Bronchial epithelial cell (primary cell): ENCODE results near the gene TMCO4. TPM values are rescaled to one million over a fixed set of nuclear protein-coding genes. Genes with fewer than 3 reads are reported as not detected.

Experiments
- DNase-seq: peaks from one replicate; pipeline ENCODE4 v3.0.0-alpha.2; 2010; ENCODE audit warnings: low read depth
- FAIRE-seq: peaks from 2 replicates; lab custom pipeline; 2011; peaks lifted over from hg19 to GRCh38; lab: Jason Lieb, UNC
- H3K27me3 ChIP-seq: 2 replicates; pipeline ENCODE4 v1.5.1; 2011; ENCODE audit warnings: low read length; ENCODE audit not compliant: control insufficient read depth, insufficient read depth
- H3K36me3 ChIP-seq: 2 replicates; pipeline ENCODE4 v1.5.1; 2011; ENCODE audit warnings: low read length; ENCODE audit not compliant: control insufficient read depth, insufficient read depth
- H3K4me3 ChIP-seq: 2 replicates; pipeline ENCODE4 v1.5.1; 2011; ENCODE audit warnings: mild to moderate bottlenecking, low read depth, low read length, control low read depth
- total RNA-seq: library from RNA; depleted of rRNA; stranded (reverse); fragments of >200 nt; gene quantifications from 2 replicates; pipeline ENCODE4 v1.2.1, GENCODE V29; 2014
- TF ChIP-seq, protein P1 (sequence below): IDR thresholded peaks from 2 replicates; pipeline ENCODE4 v1.5.1; 2011; ENCODE audit warnings: mild to moderate bottlenecking, moderate library complexity, low read length, control low read depth, inconsistent platforms; ENCODE audit not compliant: insufficient read depth, severe bottlenecking

Gene TMCO4
- total RNA-seq, 1 donor from 2014 or later, result 2.6 TPM

- Histone ChIP-seq H3K36me3 (no peaks in the 10 kb centered on the region), H3K27me3 (no peaks in the 10 kb centered on the region), H3K4me3 (no peak overlapping the region)
- DNase-seq (no peak), FAIRE-seq (no peak)
- TF ChIP-seq, protein P1, sequence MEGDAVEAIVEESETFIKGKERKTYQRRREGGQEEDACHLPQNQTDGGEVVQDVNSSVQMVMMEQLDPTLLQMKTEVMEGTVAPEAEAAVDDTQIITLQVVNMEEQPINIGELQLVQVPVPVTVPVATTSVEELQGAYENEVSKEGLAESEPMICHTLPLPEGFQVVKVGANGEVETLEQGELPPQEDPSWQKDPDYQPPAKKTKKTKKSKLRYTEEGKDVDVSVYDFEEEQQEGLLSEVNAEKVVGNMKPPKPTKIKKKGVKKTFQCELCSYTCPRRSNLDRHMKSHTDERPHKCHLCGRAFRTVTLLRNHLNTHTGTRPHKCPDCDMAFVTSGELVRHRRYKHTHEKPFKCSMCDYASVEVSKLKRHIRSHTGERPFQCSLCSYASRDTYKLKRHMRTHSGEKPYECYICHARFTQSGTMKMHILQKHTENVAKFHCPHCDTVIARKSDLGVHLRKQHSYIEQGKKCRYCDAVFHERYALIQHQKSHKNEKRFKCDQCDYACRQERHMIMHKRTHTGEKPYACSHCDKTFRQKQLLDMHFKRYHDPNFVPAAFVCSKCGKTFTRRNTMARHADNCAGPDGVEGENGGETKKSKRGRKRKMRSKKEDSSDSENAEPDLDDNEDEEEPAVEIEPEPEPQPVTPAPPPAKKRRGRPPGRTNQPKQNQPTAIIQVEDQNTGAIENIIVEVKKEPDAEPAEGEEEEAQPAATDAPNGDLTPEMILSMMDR, result no peak
These were observed 116.8 kb downstream of the TMCO4 start for GRCh38 chr1:19682901-19683300.

GRCh38 chr1:19682257-19682656 is 117.5 kb downstream of the TMCO4 start:
- peak; percentile 70 for DNase-seq
- Histone ChIP-seq H3K27me3 (no peaks in the 10 kb centered on the region), H3K4me3 (no peak overlapping the region), H3K36me3 (no peaks in the 10 kb centered on the region)
- no peak for FAIRE-seq
- TF ChIP-seq, protein P1, result no peak

GRCh38 chr1:19680644-19681043 is 119.1 kb downstream of the TMCO4 start:
- no peak for DNase-seq
- no peak for FAIRE-seq

DNA sequence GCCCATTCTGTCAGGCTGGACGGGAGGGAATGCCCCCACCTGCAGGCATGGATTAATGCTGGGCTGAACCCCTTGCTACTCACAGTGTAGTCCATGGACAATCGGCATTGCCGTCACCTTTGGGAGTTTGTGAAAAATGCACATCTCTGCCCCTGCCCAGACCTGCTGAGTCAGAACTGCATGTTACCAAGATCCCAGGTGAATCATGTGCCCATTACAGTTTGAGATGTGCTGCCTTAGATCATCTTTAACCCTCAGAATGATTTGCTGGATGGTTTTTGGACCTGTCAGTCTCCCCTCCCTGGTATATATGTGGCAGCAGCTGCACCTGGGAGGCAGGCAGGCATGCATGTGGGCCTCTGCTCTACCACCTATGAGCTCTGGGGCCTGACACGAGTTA is 120.0 kb downstream of the TMCO4 start:
- no peaks in the 10 kb centered on the region for H3K27me3 ChIP-seq
- TF ChIP-seq, protein P1, result no peak
- DNase-seq, result peak; percentile 12
- FAIRE-seq, result no peak
- no peaks in the 10 kb centered on the region for H3K36me3 ChIP-seq
- no peak overlapping the region for H3K4me3 ChIP-seq

More at GRCh38 chr1:19680644-19681043, 119.1 kb downstream of the TMCO4 start:
- H3K4me3 ChIP-seq, result no peak overlapping the region
- H3K36me3 ChIP-seq, result no peaks in the 10 kb centered on the region
- H3K27me3 ChIP-seq, result no peaks in the 10 kb centered on the region
- TF ChIP-seq, protein P1, result no peak

DNA sequence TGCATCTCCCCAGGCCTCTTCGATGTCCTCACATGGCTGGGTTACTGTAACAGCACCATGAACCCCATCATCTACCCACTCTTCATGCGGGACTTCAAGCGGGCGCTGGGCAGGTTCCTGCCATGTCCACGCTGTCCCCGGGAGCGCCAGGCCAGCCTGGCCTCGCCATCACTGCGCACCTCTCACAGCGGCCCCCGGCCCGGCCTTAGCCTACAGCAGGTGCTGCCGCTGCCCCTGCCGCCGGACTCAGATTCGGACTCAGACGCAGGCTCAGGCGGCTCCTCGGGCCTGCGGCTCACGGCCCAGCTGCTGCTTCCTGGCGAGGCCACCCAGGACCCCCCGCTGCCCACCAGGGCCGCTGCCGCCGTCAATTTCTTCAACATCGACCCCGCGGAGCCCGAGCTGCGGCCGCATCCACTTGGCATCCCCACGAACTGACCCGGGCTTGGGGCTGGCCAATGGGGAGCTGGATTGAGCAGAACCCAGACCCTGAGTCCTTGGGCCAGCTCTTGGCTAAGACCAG is 120.7 kb downstream of the TMCO4 start:
- Histone ChIP-seq H3K36me3 (no peaks in the 10 kb centered on the region), H3K27me3 (no peaks in the 10 kb centered on the region), H3K4me3 (no peak overlapping the region)
- DNase-seq, result no peak
- FAIRE-seq, result no peak
- TF ChIP-seq, protein P1, result no peak

GRCh38 chr1:19678493-19678892 is 121.2 kb downstream of the TMCO4 start:
- Histone ChIP-seq H3K27me3 (no peaks in the 10 kb centered on the region), H3K36me3 (no peaks in the 10 kb centered on the region), H3K4me3 (no peak overlapping the region)
- FAIRE-seq, result no peak
- DNase-seq, result no peak
- TF ChIP-seq, protein P1, result no peak
